ENCODE measurements around the gene C12orf42.

GRCh38 chr12:103326190-103326589 is 169.6 kb downstream of the C12orf42 start:
- TF ChIP-seq YY1 (IDR thresholded peaks at IDR 0.05; ENCODE audit: insufficient read depth, insufficient read length) (no peak), SUZ12 (IDR thresholded peaks at IDR 0.05; ENCODE audit: extremely low read depth, insufficient read depth, insufficient read length) (no peak)
